ENCODE measurements around the gene CITED2. TPM values are rescaled to one million over a fixed set of nuclear protein-coding genes. Genes with fewer than 3 reads are reported as not detected.

Gene CITED2
- total RNA-seq, 1 experiment from 2014 or later = 110 TPM

GRCh38 chr6:139355172-139355571, 19.3 kb downstream of the CITED2 start:
- Histone ChIP-seq H2AK5ac (ENCODE audit: insufficient read length, low read length) (no peak overlapping the region), H2BK120ac (ENCODE audit: low read depth, low read length, poor library complexity, severe bottlenecking) (no peak overlapping the region), H3K14ac (ENCODE audit: insufficient read depth, low read length) (no peak overlapping the region), H2BK15ac (ENCODE audit: low read depth, low read length) (no peak overlapping the region), H4K91ac (ENCODE audit: insufficient read length, low read depth, low read length) (no peak overlapping the region), H3K27ac (ENCODE audit: insufficient read length, low read depth, low read length) (no peak overlapping the region), H3K4me2 (ENCODE audit: insufficient read depth, insufficient read length, low read length) (no peak overlapping the region), H3K4me1 (ENCODE audit: insufficient read depth, low read length) (no peaks in the 10 kb centered on the region), H3K79me1 (ENCODE audit: insufficient read depth, low read depth, low read length, poor library complexity, severe bottlenecking) (no peaks in the 10 kb centered on the region), H3K23ac (ENCODE audit: insufficient read length, low read depth, low read length) (no peak overlapping the region), H4K20me1 (ENCODE audit: control insufficient read depth, insufficient read depth, insufficient read length) (no peaks in the 10 kb centered on the region), H2AFZ (ENCODE audit: low read length) (no peak overlapping the region), H3K9ac (ENCODE audit: extremely low read depth, insufficient read length, low read length) (no peak overlapping the region), H3K79me2 (ENCODE audit: insufficient read depth, low read length) (no peaks in the 10 kb centered on the region), H2BK12ac (ENCODE audit: insufficient read length, low read depth, low read length) (no peak overlapping the region), H3K56ac (ENCODE audit: insufficient read length, low read depth, low read length) (no peak overlapping the region), H3K18ac (ENCODE audit: insufficient read length, low read depth, low read length) (no peak overlapping the region), H3K9me3 (ENCODE audit: control insufficient read depth, low read depth, low read length) (no peaks in the 10 kb centered on the region), H2BK5ac (ENCODE audit: insufficient read length, low read length) (no peak overlapping the region), H2BK20ac (ENCODE audit: low read depth, low read length, poor library complexity, severe bottlenecking) (no peak overlapping the region), H3T11ph (ENCODE audit: low read length) (no peak overlapping the region), H3K4ac (ENCODE audit: low read depth, low read length) (no peak overlapping the region), H4K8ac (replicated peaks; ENCODE audit: insufficient read length, low read depth, low read length) (no peak overlapping the region), H3K27me3 (ENCODE audit: insufficient read depth, low read length) (no peaks in the 10 kb centered on the region), H3K23me2 (ENCODE audit: insufficient read length, low read depth, low read length, poor library complexity, severe bottlenecking) (no peaks in the 10 kb centered on the region), H4K5ac (ENCODE audit: insufficient read length, low read depth, low read length) (no peak overlapping the region)
- peaks cover 0 to 9% (median 1%) of the 10 kb centered on the region in 3 experiments; a peak in 2 of 7 replicates for H3K36me3 Mint-ChIP-seq (ENCODE audit: insufficient read depth in 1 of 3, low read depth in 3 of 3)
- H3K4me1 Mint-ChIP-seq = 0 out of 4 replicates have a peak, but pooled peaks cover 0 to 4% of the 10 kb centered on the region in 2 experiments
- TF ChIP-seq, protein P1, sequence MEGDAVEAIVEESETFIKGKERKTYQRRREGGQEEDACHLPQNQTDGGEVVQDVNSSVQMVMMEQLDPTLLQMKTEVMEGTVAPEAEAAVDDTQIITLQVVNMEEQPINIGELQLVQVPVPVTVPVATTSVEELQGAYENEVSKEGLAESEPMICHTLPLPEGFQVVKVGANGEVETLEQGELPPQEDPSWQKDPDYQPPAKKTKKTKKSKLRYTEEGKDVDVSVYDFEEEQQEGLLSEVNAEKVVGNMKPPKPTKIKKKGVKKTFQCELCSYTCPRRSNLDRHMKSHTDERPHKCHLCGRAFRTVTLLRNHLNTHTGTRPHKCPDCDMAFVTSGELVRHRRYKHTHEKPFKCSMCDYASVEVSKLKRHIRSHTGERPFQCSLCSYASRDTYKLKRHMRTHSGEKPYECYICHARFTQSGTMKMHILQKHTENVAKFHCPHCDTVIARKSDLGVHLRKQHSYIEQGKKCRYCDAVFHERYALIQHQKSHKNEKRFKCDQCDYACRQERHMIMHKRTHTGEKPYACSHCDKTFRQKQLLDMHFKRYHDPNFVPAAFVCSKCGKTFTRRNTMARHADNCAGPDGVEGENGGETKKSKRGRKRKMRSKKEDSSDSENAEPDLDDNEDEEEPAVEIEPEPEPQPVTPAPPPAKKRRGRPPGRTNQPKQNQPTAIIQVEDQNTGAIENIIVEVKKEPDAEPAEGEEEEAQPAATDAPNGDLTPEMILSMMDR (conservative IDR thresholded peaks at IDR 0.05) = no peak
- no peak overlapping the region for H3K4me3 Mint-ChIP-seq
- H3K27me3 Mint-ChIP-seq (ENCODE audit: low read depth) = no peaks in the 10 kb centered on the region
- no peak for DNase-seq
- no CpG with 5 or more reads among the region's 2 CpGs for WGBS (ENCODE audit: extremely low coverage, insufficient read length, low lambda C conversion rate)
- no peaks in the 10 kb centered on the region; a peak in 1 of 5 replicates for H3K9me3 Mint-ChIP-seq
- H3K27ac Mint-ChIP-seq = no peak overlapping the region
